ENCODE results near the gene HEMK1.

The HEMK1 gene

DNA sequence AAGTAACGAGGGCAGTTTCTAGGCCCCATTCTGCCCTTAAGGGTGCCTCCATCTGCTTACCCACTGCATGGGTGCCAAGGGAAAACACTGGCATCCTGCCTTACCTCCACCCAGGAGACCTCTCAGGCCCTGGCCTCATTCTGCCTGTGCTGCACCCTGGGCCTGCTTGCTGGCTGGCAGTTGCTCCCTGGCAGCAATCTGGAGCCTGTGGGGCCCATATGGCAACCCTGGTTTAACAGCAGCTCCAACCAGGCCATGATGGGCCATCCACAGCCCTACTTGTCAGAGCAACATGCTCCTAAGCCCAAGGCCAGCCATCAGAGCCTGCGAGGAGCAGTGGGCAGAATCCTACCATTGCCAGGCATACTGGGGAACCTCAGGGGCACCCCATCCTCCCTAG lies 5.5 kb upstream of the HEMK1 start:
- Histone ChIP-seq H3K36me3 (ENCODE audit: control insufficient read depth, insufficient read depth, low read length) (no peaks in the 10 kb centered on the region; the same call in 1 of the 2 replicates), H3K4me3 (ENCODE audit: low read length) (no peak overlapping the region), H3K27me3 (ENCODE audit: control insufficient read depth, insufficient read depth, low read length) (no peaks in the 10 kb centered on the region), H3K27ac (ENCODE audit: low read length) (no peak overlapping the region), H3K4me1 (ENCODE audit: control insufficient read depth, insufficient read depth, low read length) (peaks cover 3% of the 10 kb centered on the region), H3K9me3 (ENCODE audit: control insufficient read depth, insufficient read depth, low read length) (no peaks in the 10 kb centered on the region)
- no CpG with 5 or more reads among the region's 2 CpGs for WGBS (ENCODE audit: insufficient coverage, insufficient read length)
- DNase-seq (ENCODE audit: low read depth, low spot score), result no peak

DNA sequence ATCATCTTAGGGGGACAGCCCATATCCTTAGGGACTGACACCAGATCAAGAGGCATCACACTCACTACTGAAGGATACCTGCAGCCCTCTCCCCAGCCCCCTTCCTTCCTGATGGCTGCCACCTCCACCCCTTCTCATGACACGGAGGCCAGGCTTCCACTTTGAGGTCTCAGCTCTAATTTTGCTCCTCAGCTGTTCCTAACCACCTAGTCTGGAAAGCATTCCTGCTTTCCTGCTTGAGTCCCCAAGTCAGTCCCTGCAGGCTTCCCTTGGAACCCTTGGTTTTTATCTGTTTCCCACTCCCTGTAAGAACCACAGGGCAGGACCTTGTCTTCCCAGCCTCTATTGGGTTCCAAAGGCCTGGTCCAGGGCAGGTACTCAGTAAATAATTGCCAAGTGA lies 5.0 kb upstream of the HEMK1 start:
- Histone ChIP-seq H3K36me3 (ENCODE audit: control insufficient read depth, insufficient read depth, low read length) (no peaks in the 10 kb centered on the region; the same call in 1 of the 2 replicates), H3K4me1 (ENCODE audit: control insufficient read depth, insufficient read depth, low read length) (peaks cover 3% of the 10 kb centered on the region), H3K9me3 (ENCODE audit: control insufficient read depth, insufficient read depth, low read length) (no peaks in the 10 kb centered on the region), H3K4me3 (ENCODE audit: low read length) (no peak overlapping the region), H3K27ac (ENCODE audit: low read length) (no peak overlapping the region), H3K27me3 (ENCODE audit: control insufficient read depth, insufficient read depth, low read length) (no peaks in the 10 kb centered on the region)
- DNase-seq (ENCODE audit: low read depth, low spot score), result no peak
- WGBS (ENCODE audit: insufficient coverage, insufficient read length), result no CpG with 5 or more reads among the region's 1 CpG

DNA sequence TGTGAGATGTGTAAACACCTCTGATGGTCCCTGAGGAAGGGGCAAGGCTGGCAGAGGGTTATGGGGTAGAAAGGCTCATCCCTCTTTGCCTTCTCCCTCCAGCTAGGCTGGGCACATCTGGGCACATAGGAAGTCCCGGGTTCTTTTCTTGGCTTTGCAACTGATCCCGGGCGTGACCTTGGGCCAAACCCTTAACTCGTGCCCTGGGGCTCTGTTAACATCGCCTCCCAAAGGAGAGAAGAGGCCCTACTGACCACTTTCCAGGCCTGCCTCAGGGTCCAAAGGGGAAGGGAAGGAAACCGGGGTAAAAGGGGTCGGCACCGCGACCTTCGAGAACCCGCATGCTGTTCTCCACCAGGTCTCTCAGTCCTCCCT lies 2.3 kb upstream of the HEMK1 start:
- Histone ChIP-seq H3K27me3 (ENCODE audit: control insufficient read depth, insufficient read depth, low read length) (no peaks in the 10 kb centered on the region), H3K9me3 (ENCODE audit: control insufficient read depth, insufficient read depth, low read length) (no peaks in the 10 kb centered on the region), H3K36me3 (ENCODE audit: control insufficient read depth, insufficient read depth, low read length) (no peaks in the 10 kb centered on the region), H3K4me3 (ENCODE audit: low read length) (peak overlapping the region; percentile 49; the same call in 1 of the 2 replicates), H3K4me1 (ENCODE audit: control insufficient read depth, insufficient read depth, low read length) (peaks cover 3% of the 10 kb centered on the region; the same call in 1 of the 2 replicates), H3K27ac (ENCODE audit: low read length) (no peak overlapping the region)
- WGBS (ENCODE audit: insufficient coverage, insufficient read length), result no CpG with 5 or more reads among the region's 11 CpGs
- DNase-seq (ENCODE audit: low read depth, low spot score), result no peak

DNA sequence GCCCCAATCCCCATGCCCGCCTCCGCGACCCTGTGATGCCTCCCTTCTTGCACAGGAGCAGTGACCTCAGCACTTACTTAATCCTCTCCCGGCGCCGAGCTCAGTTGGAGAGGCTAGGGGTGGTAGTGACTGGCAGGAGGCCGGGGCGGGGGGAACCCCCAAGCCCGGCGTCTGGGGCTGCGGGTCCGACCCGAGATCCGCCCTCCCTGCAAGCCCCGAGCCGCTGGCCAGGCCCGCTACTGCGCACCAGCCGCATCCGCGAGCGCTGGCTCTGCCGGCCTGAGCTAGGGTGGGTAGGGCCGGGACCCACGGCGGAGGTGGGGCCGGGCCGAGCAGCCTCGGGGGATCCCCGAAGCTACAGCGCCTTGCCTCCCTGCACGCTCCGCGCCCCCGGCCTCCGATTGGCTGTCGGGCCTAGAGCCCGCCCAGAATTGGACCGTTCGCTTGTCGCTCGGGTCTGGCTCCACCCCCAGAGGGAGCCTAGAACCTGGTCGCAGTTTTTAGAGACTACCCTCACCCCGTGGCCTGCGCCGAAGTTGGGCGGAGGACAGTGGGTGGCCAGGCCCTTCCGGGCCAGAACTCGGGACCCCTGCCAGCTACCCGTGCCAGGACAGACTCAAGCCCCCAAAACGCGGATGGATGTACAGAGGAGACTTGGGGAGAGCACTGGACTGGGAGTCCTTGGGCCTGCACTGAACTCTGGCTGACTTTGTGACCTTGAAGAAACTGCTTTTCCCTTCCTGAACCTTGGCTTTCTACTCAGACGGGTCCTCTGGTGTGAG lies 1.7 kb upstream of the HEMK1 start, which contains the start of gene C3orf18:
C3orf18 (minus strand) TSS at position 362 of the 782 bp plus-strand sequence. CDS start 2,048 bp downstream, outside the sequence.
- peak within 1 kb of the TSS; percentile 49; the same call in 1 of the 2 replicates for H3K4me3 ChIP-seq (ENCODE audit: low read length)
- H3K27ac ChIP-seq (ENCODE audit: low read length), result no peak within 1 kb of the TSS
- no CpG with 5 or more reads among the region's 53 CpGs for WGBS (ENCODE audit: insufficient coverage, insufficient read length)
- H3K27me3 ChIP-seq (ENCODE audit: control insufficient read depth, insufficient read depth, low read length), result no peaks in the 10 kb centered on the region
- H3K9me3 ChIP-seq (ENCODE audit: control insufficient read depth, insufficient read depth, low read length), result no peaks in the 10 kb centered on the region
- H3K4me1 ChIP-seq (ENCODE audit: control insufficient read depth, insufficient read depth, low read length), result peaks cover 3% of the 10 kb centered on the region; the same call in 1 of the 2 replicates
- DNase-seq (ENCODE audit: low read depth, low spot score), result peak; percentile 81
- H3K36me3 ChIP-seq (ENCODE audit: control insufficient read depth, insufficient read depth, low read length), result no peaks in the 10 kb centered on the region

DNA sequence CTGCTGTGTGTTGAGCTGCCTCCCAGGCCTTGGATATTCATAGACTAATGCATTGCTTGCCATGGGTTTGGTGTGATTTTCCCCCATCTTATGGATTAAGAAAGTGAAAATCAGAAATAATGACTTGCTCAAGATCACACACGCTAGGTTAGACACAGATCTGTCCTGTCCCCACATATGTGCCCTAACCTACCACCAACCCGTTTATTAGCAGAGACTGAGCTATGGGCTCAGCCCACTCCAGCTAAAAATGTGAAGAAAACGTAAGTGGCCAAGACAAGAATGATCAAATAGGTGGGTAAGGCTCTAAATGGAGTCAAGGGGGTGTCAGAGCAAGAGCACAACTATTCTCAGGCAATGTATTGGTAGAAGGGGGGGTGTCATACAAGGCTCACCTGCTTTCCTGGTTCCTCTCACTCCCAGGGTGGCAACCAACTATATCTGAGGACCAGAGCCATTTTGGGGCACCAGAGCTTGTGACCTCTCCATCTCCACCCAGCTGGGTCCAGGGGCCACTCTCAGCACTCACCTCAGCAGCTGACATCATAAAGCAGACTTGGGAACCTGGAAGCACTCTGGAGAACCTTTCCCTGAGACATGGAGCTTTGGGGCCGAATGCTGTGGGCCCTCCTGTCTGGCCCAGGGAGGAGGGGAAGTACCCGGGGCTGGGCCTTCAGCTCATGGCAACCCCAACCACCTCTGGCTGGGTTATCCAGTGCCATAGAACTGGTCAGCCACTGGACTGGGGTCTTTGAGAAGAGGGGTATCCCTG lies 1.4 kb downstream of the HEMK1 start:
- Histone ChIP-seq H3K4me1 (ENCODE audit: control insufficient read depth, insufficient read depth, low read length) (peaks cover 3% of the 10 kb centered on the region; the same call in 1 of the 2 replicates), H3K27ac (ENCODE audit: low read length) (no peak overlapping the region), H3K27me3 (ENCODE audit: control insufficient read depth, insufficient read depth, low read length) (no peaks in the 10 kb centered on the region), H3K4me3 (ENCODE audit: low read length) (no peak overlapping the region), H3K36me3 (ENCODE audit: control insufficient read depth, insufficient read depth, low read length) (no peaks in the 10 kb centered on the region), H3K9me3 (ENCODE audit: control insufficient read depth, insufficient read depth, low read length) (no peaks in the 10 kb centered on the region)
- WGBS (ENCODE audit: insufficient coverage, insufficient read length), result no CpG with 5 or more reads among the region's 5 CpGs
- no peak for DNase-seq (ENCODE audit: low read depth, low spot score)

DNA sequence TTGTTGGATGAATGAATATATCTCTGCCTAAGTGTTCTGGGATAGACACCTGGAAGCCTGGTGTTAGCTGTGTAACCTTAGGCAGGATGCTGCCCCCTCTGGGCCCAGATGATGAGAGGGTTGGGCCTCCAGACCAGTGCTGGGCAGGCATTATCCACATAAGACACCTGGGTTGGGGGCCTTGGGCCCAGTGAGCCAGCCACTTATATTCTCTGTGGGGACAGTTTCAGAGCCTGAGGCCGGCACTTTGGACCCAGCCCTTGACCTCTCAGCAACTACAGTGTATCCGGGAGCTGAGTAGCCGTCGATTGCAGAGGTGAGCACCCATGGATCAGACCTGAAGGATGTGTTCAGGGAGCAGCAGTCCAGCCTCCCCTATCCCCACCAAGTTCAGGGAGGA lies 2.2 kb downstream of the HEMK1 start:
- H3K9me3 ChIP-seq (ENCODE audit: control insufficient read depth, insufficient read depth, low read length), result no peaks in the 10 kb centered on the region
- H3K36me3 ChIP-seq (ENCODE audit: control insufficient read depth, insufficient read depth, low read length), result no peaks in the 10 kb centered on the region
- no peak overlapping the region for H3K27ac ChIP-seq (ENCODE audit: low read length)
- H3K4me1 ChIP-seq (ENCODE audit: control insufficient read depth, insufficient read depth, low read length), result peaks cover 3% of the 10 kb centered on the region; the same call in 1 of the 2 replicates
- no peaks in the 10 kb centered on the region for H3K27me3 ChIP-seq (ENCODE audit: control insufficient read depth, insufficient read depth, low read length)
- no peak overlapping the region for H3K4me3 ChIP-seq (ENCODE audit: low read length)
- no peak for DNase-seq (ENCODE audit: low read depth, low spot score)
- no CpG with 5 or more reads among the region's 4 CpGs for WGBS (ENCODE audit: insufficient coverage, insufficient read length)

DNA sequence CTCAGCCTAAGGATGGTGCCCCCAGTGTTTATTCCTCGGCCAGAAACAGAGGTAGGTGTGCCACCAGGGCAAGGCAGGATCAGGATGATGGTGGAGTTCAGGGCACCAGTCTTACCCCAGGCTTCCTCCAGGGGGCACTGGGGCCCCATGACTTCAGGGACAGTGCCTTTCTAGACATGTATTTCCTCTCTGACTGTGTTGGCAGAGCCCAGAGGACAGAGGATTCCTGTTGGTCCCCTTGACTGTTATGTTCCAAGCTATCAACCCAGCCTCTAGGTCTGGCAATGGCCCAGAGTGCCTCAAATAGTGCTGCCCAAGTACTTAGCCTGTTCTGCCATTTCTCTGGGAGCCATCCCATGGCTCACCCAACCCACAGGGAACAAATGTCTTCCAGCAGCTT lies 2.8 kb downstream of the HEMK1 start:
- Histone ChIP-seq H3K27ac (ENCODE audit: low read length) (no peak overlapping the region), H3K9me3 (ENCODE audit: control insufficient read depth, insufficient read depth, low read length) (no peaks in the 10 kb centered on the region), H3K36me3 (ENCODE audit: control insufficient read depth, insufficient read depth, low read length) (no peaks in the 10 kb centered on the region), H3K4me3 (ENCODE audit: low read length) (no peak overlapping the region), H3K4me1 (ENCODE audit: control insufficient read depth, insufficient read depth, low read length) (no peaks in the 10 kb centered on the region), H3K27me3 (ENCODE audit: control insufficient read depth, insufficient read depth, low read length) (no peaks in the 10 kb centered on the region)
- peak; percentile 68 for DNase-seq (ENCODE audit: low read depth, low spot score)
- no CpG with 5 or more reads among the region's 1 CpG for WGBS (ENCODE audit: insufficient coverage, insufficient read length)

DNA sequence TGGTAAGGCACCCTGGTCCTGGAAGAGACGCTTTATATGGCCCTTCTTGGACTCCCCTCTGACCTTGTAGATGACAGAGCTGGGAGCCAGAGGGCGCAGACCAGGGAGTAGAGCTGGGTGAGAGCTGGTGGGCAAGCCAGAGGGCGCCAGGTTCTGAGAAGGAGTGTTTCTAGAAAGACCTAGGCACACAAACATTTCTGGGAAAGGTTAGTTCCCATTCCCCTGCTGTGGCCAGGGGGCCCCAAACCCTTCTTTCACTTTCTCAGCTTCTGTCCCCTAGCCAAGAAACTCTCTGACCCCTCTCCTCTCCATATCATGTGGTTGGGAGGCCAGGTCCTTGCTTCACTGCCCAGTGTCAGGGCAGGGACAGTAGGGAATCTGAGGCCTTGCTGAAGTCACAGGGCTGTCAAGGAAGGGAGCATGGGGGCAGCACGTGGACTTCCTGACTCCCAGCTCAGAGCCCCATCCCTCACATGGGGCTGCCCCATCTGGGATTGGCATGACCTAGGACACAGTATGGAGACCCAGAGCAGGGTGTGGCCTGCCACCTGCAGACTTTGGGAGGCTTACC lies 3.6 kb downstream of the HEMK1 start:
- Histone ChIP-seq H3K4me3 (ENCODE audit: low read length) (no peak overlapping the region), H3K4me1 (ENCODE audit: control insufficient read depth, insufficient read depth, low read length) (no peaks in the 10 kb centered on the region), H3K27ac (ENCODE audit: low read length) (no peak overlapping the region), H3K9me3 (ENCODE audit: control insufficient read depth, insufficient read depth, low read length) (no peaks in the 10 kb centered on the region), H3K36me3 (ENCODE audit: control insufficient read depth, insufficient read depth, low read length) (no peaks in the 10 kb centered on the region), H3K27me3 (ENCODE audit: control insufficient read depth, insufficient read depth, low read length) (no peaks in the 10 kb centered on the region)
- DNase-seq (ENCODE audit: low read depth, low spot score), result no peak
- no CpG with 5 or more reads among the region's 4 CpGs for WGBS (ENCODE audit: insufficient coverage, insufficient read length)

DNA sequence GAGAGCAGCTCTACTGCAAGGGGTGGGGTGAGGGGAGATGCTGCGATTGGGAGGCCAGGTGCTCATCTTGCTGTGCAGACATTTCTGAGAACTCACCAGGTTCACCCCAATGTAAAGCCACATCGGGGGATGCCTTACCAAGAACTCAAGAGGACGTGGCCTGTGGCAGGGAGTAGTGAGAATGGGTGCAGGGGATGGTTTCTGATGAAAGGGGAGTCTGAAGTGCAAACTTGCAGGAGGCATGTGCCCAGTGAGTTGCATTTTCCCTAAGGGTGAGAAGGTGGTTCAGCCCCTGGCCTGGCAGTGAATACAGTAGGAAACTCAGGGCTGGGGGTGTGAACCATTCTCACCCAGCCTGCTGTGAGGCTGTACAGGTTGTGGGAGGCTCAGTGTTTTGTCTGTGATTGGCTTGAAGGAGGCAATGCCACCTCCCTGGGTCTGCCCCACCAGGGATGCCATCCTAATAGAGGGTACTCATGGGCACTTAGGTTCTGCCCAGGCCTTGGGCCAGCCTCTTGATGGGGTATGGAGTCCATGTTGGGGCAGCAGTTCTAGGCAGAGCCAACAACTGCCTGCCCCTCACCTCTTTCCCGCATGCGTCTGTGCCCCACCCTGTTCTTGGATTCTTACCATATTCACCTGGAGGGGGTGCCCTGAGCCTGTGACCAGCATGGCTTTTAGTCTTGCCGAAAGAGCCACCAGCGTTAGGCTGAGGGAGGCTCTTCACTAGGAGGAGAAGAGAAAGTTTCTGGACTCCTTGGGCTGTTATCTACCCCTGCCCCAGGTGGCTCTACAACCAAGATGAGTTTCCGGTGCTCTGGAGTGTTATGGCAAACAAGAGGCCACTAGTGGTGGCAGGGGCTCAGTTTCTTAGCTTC lies 4.5 kb downstream of the HEMK1 start:
- Histone ChIP-seq H3K27ac (ENCODE audit: low read length) (no peak overlapping the region), H3K27me3 (ENCODE audit: control insufficient read depth, insufficient read depth, low read length) (no peaks in the 10 kb centered on the region), H3K4me1 (ENCODE audit: control insufficient read depth, insufficient read depth, low read length) (no peaks in the 10 kb centered on the region), H3K36me3 (ENCODE audit: control insufficient read depth, insufficient read depth, low read length) (no peaks in the 10 kb centered on the region; the same call in 1 of the 2 replicates), H3K4me3 (ENCODE audit: low read length) (no peak overlapping the region), H3K9me3 (ENCODE audit: control insufficient read depth, insufficient read depth, low read length) (no peaks in the 10 kb centered on the region)
- DNase-seq (ENCODE audit: low read depth, low spot score), result no peak
- WGBS (ENCODE audit: insufficient coverage, insufficient read length), result no CpG with 5 or more reads among the region's 8 CpGs

DNA sequence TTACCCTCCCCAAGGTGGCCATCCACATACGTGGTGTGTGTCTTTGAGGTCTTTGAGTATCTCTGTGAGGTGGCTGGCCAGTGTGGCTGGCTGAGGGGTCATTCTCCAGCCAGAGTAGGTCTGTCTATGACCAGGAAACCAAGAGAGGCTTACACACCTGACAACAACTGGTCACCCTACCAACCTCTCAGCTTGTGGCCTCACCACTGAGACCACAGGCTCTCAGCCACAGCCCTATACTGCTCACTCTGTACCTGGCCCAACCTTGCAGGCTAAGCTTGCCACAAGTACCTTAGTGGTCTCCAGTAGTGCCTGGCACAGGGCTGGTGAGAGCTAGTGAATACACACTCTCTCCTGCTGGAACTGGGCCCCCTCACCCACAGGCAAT lies 5.1 kb downstream of the HEMK1 start:
- H3K27me3 ChIP-seq (ENCODE audit: control insufficient read depth, insufficient read depth, low read length), result no peaks in the 10 kb centered on the region
- no CpG with 5 or more reads among the region's 1 CpG for WGBS (ENCODE audit: insufficient coverage, insufficient read length)
- DNase-seq (ENCODE audit: low read depth, low spot score), result no peak
- no peaks in the 10 kb centered on the region for H3K4me1 ChIP-seq (ENCODE audit: control insufficient read depth, insufficient read depth, low read length)
- no peaks in the 10 kb centered on the region; the same call in 1 of the 2 replicates for H3K36me3 ChIP-seq (ENCODE audit: control insufficient read depth, insufficient read depth, low read length)
- no peak overlapping the region for H3K4me3 ChIP-seq (ENCODE audit: low read length)
- no peak overlapping the region for H3K27ac ChIP-seq (ENCODE audit: low read length)
- no peaks in the 10 kb centered on the region for H3K9me3 ChIP-seq (ENCODE audit: control insufficient read depth, insufficient read depth, low read length)
